GM12874 (cell line): ENCODE measurements around the gene FUT6.

Experiments
- TF ChIP-seq, protein P1 (sequence below): IDR thresholded peaks from 2 replicates; pipeline ENCODE4 v1.5.1; 2011; ENCODE audit warnings: low read depth, mild to moderate bottlenecking, control low read depth, low read length, moderate library complexity; ENCODE audit not compliant: insufficient read depth

Gene FUT6

DNA sequence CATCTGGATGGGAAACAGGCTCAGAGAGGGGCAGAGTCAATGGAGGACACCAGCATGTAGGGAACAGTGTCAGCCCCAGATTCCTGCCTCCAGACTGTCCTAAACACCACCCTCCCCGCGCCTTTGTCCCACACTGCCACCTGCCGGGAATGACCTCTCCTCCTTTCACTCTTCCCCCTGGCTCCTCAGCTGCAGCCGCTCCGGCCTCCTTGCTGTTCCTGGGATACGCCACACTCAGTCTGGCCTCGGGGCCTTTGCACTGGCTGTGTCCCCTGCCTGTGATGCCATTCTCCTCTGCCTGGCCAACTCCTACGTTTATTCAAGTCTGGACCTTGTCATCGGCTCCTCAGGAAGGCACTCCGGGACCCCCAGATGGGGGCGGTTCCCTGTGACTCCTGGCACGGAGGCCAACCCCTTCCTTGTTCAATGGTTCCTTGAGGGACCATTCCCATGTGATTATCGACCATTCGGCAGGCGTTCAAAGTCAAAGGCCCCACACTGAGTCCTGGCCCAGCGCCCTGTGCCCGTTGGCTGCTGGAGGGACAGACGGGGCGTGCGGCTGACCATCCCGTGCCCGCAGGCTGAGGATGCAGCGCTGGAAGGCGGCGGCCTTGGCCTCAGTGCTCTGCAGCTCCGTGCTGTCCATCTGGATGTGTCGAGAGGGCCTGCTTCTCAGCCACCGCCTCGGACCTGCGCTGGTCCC is 15.8 kb downstream of the FUT6 start:
- TF ChIP-seq, protein P1, sequence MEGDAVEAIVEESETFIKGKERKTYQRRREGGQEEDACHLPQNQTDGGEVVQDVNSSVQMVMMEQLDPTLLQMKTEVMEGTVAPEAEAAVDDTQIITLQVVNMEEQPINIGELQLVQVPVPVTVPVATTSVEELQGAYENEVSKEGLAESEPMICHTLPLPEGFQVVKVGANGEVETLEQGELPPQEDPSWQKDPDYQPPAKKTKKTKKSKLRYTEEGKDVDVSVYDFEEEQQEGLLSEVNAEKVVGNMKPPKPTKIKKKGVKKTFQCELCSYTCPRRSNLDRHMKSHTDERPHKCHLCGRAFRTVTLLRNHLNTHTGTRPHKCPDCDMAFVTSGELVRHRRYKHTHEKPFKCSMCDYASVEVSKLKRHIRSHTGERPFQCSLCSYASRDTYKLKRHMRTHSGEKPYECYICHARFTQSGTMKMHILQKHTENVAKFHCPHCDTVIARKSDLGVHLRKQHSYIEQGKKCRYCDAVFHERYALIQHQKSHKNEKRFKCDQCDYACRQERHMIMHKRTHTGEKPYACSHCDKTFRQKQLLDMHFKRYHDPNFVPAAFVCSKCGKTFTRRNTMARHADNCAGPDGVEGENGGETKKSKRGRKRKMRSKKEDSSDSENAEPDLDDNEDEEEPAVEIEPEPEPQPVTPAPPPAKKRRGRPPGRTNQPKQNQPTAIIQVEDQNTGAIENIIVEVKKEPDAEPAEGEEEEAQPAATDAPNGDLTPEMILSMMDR: no peak

DNA sequence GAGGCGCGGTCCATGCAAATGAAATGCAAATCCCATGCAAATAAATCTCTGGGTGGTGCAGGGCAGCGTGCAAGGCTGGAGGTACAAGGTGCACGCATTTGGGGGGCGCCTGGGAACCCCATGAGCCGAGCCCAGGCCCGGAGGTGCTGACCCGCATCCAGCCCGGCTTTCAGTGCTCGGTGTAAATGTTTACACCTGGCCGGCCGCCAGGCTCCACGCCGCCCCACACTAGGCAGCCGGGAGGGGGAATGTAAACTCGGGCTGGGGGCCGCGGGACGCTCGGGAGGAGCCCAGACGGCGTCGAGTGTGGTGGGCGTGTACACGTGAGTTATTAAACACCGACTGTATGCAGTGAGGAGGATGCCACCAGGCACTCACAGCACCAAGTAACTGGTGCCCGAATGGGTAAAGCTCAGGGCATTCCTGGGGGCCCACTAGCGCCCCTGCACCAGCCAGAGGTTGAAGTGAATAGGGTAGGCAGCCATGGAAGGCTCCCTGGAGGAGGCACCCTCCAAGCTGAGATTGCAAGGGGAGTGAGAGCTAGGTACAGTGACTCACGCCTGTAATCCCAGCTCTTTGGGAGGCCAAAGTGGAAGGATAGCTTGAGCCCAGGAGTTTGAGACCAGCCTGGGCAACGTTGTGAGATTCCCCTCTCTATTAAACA is 17.2 kb downstream of the FUT6 start:
- TF ChIP-seq, protein P1: no peak

DNA sequence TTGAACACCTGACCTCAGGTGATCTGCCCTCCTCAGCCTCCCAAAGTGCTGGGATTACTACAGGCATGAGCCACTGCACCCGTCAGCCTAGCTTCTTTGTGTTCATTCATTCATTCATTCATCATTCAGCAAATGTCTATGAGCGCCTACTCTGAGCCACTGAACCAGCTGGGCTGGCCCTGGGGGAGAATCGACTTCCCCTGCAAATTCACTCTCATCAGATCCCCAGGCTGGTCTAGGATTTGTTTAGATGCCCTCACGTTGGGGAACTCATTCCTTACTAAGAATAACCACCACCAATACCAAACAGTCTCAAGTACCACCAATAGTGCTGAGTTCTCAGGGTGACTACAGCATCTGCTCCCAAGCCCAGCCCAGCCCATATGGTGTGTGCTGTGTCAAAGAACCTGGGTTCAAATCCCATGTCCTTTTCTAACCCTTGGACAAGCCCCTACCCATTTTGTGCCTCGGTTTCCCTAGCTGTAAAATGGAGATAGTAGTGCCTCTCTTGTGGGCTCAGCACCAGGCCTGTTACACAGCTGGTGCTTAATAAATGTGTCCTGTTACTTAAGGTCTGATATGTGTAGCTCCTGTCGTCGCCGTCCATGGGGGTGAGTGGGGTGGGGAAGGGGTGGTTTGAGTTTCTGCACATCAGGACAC is 17.9 kb downstream of the FUT6 start:
- TF ChIP-seq, protein P1: no peak

DNA sequence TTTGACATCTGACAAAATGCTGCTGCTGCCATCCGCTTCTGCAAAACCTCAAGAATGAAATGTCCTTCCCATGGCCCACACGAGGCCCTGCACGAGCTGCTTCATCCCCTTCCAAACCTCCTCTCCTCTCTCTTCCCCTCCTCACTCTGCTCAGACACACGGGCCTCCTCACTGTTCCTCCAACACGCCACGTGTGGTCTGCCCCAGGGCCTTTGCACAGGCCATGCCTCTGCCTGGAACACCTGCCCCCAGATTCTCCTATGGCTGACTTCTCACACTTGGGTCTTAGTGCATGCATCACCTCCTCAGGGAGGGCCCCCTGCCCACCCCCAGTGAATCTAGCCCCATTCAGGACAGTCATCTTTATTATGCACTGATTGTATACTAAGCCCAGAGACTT is 18.7 kb downstream of the FUT6 start:
- TF ChIP-seq, protein P1: no peak

DNA sequence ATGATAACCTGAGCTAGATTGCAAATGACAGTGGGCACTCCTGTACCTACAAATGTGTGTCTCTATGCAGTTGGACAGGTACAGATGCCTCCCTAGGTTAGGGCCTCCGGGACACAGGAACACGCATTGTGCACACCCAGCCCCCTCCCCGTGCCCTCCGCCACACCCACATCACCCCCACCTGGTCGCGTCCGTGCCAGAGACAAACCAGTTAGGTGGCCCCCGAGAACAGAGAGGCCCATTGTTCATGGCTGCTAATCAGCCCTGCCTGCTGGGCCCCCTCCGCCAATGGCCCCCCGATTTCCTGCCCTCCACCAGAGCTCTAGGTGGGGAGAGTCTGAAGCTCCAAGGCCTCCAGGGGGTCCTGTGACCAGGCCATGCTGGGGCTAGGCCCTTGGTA is 20.9 kb downstream of the FUT6 start:
- TF ChIP-seq, protein P1: no peak

DNA sequence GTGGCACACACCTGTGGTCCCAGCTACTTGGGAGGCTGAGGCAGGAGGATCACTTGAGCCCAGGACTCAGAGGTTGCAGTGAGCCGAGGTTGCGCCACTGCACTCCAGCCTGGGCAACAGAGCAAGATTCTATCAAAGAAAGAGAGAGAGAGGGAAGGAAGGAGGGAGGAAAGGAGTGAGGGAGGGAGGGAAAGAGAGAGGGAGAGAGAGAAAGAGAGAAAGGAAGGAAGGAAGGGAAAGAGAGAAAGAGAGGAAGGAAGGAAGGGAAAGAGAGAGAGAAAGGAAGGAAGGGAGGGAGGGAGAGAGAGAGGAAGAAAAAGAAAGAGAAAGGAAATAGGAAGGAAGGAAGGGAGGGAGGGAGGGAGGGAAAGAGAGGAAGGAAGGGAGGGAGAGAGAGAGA is 22.3 kb downstream of the FUT6 start:
- TF ChIP-seq, protein P1: no peak

DNA sequence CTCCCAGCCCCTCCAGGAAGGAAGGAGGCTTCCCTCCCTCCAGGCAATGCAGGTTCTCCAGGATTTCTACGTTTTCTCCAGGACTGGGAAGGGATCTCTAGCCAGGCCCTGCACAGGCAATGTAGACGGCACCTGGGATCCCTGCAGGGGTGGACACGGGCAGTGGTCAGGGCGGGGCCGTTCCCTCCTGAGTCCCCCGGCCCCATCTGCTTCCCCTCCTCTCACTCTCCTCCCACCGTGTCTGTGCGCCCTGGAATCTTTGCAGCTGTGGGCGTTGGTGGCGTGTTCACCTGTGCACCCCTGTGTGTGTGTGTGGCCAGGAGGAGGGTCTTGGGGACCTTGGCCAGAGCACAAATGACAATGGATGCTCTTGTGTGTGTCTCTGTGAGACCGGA is 24.7 kb downstream of the FUT6 start:
- TF ChIP-seq, protein P1: no peak
